Stimulated activated naive CD8-positive, alpha-beta T cell treated with anti-CD3 and anti-CD28 coated beads, Interleukin-15, Interleukin-2, amounts not matched to agents 100 ng/mL and 50 ng/mL, for 24 hours (primary cell): ENCODE results near the gene TSC2.

ENCODE experiments used
- H3K27ac Mint-ChIP-seq: one replicate; pipeline ENCODE4 v1.8.0; 2021; ENCODE audit warnings: mild to moderate bottlenecking, mixed read lengths
- H3K27me3 Mint-ChIP-seq: one replicate; pipeline ENCODE4 v1.8.0; 2021; ENCODE audit warnings: mixed read lengths
- H3K36me3 Mint-ChIP-seq: one replicate; pipeline ENCODE4 v1.8.0; 2021; ENCODE audit warnings: low read depth, mixed read lengths
- H3K4me1 Mint-ChIP-seq: one replicate; pipeline ENCODE4 v1.8.0; 2021; ENCODE audit warnings: low read depth, mixed read lengths
- H3K4me3 Mint-ChIP-seq: one replicate; pipeline ENCODE4 v1.8.0; 2021; ENCODE audit warnings: mild to moderate bottlenecking, mixed read lengths
- H3K9me3 Mint-ChIP-seq: one replicate; pipeline ENCODE4 v1.8.0; 2021; ENCODE audit warnings: mixed read lengths

The TSC2 gene

GRCh38 chr16:2077696-2078095, 29.9 kb downstream of the TSC2 start:
- no peak overlapping the region for H3K27ac Mint-ChIP-seq
- H3K9me3 Mint-ChIP-seq, result no peaks in the 10 kb centered on the region
- H3K4me3 Mint-ChIP-seq, result no peak overlapping the region
- H3K4me1 Mint-ChIP-seq, result no peaks in the 10 kb centered on the region
- H3K27me3 Mint-ChIP-seq, result no peaks in the 10 kb centered on the region
- H3K36me3 Mint-ChIP-seq, result peaks cover 10% of the 10 kb centered on the region

GRCh38 chr16:2078096-2078495, 30.3 kb downstream of the TSC2 start:
- no peaks in the 10 kb centered on the region for H3K4me1 Mint-ChIP-seq
- H3K27ac Mint-ChIP-seq, result no peak overlapping the region
- H3K27me3 Mint-ChIP-seq, result no peaks in the 10 kb centered on the region

GRCh38 chr16:2078691-2079090, 30.9 kb downstream of the TSC2 start:
- Mint-ChIP-seq H3K27ac (no peak overlapping the region), H3K4me3 (no peak overlapping the region), H3K4me1 (no peaks in the 10 kb centered on the region), H3K36me3 (peaks cover 10% of the 10 kb centered on the region), H3K9me3 (no peaks in the 10 kb centered on the region), H3K27me3 (no peaks in the 10 kb centered on the region)

More at GRCh38 chr16:2078096-2078495, 30.3 kb downstream of the TSC2 start:
- H3K4me3 Mint-ChIP-seq, result no peak overlapping the region
- peaks cover 10% of the 10 kb centered on the region for H3K36me3 Mint-ChIP-seq
- no peaks in the 10 kb centered on the region for H3K9me3 Mint-ChIP-seq

- H3K27ac Mint-ChIP-seq, result no peak overlapping the region
- no peaks in the 10 kb centered on the region for H3K9me3 Mint-ChIP-seq
Observed at GRCh38 chr16:2079311-2079800, 31.6 kb downstream of the TSC2 start.

GRCh38 chr16:2079991-2080390, 32.2 kb downstream of the TSC2 start:
- no peak overlapping the region for H3K4me3 Mint-ChIP-seq
- H3K27me3 Mint-ChIP-seq, result no peaks in the 10 kb centered on the region
- H3K4me1 Mint-ChIP-seq, result no peaks in the 10 kb centered on the region
- no peak overlapping the region for H3K27ac Mint-ChIP-seq
- H3K9me3 Mint-ChIP-seq, result no peaks in the 10 kb centered on the region
- H3K36me3 Mint-ChIP-seq, result peaks cover 5% of the 10 kb centered on the region

More at GRCh38 chr16:2079311-2079800, 31.6 kb downstream of the TSC2 start:
- Mint-ChIP-seq H3K4me3 (no peak overlapping the region), H3K36me3 (peaks cover 9% of the 10 kb centered on the region), H3K4me1 (no peaks in the 10 kb centered on the region), H3K27me3 (no peaks in the 10 kb centered on the region)

- Mint-ChIP-seq H3K27ac (no peak overlapping the region), H3K27me3 (no peaks in the 10 kb centered on the region), H3K4me3 (no peak overlapping the region), H3K4me1 (no peaks in the 10 kb centered on the region), H3K36me3 (peaks cover 5% of the 10 kb centered on the region), H3K9me3 (no peaks in the 10 kb centered on the region)
Observed at GRCh38 chr16:2081201-2082084, 33.7 kb downstream of the TSC2 start.

GRCh38 chr16:2082171-2082982, 34.6 kb downstream of the TSC2 start:
- Mint-ChIP-seq H3K9me3 (no peaks in the 10 kb centered on the region), H3K4me3 (no peak overlapping the region), H3K36me3 (no peaks in the 10 kb centered on the region), H3K4me1 (no peaks in the 10 kb centered on the region), H3K27me3 (no peaks in the 10 kb centered on the region), H3K27ac (no peak overlapping the region)

GRCh38 chr16:2082983-2083364, 35.2 kb downstream of the TSC2 start:
- no peak overlapping the region for H3K4me3 Mint-ChIP-seq
- no peaks in the 10 kb centered on the region for H3K36me3 Mint-ChIP-seq

GRCh38 chr16:2083409-2083808, 35.6 kb downstream of the TSC2 start:
- H3K4me3 Mint-ChIP-seq, result no peak overlapping the region
- H3K36me3 Mint-ChIP-seq, result no peaks in the 10 kb centered on the region
- no peaks in the 10 kb centered on the region for H3K9me3 Mint-ChIP-seq
- no peaks in the 10 kb centered on the region for H3K27me3 Mint-ChIP-seq
- no peak overlapping the region for H3K27ac Mint-ChIP-seq
- no peaks in the 10 kb centered on the region for H3K4me1 Mint-ChIP-seq

More at GRCh38 chr16:2082983-2083364, 35.2 kb downstream of the TSC2 start:
- H3K27ac Mint-ChIP-seq, result no peak overlapping the region
- no peaks in the 10 kb centered on the region for H3K27me3 Mint-ChIP-seq
- no peaks in the 10 kb centered on the region for H3K4me1 Mint-ChIP-seq
- H3K9me3 Mint-ChIP-seq, result no peaks in the 10 kb centered on the region

GRCh38 chr16:2083876-2084780, 36.3 kb downstream of the TSC2 start:
- no peak overlapping the region for H3K4me3 Mint-ChIP-seq
- peaks cover 3% of the 10 kb centered on the region for H3K36me3 Mint-ChIP-seq
- no peaks in the 10 kb centered on the region for H3K4me1 Mint-ChIP-seq
- no peaks in the 10 kb centered on the region for H3K9me3 Mint-ChIP-seq
- no peaks in the 10 kb centered on the region for H3K27me3 Mint-ChIP-seq
- no peak overlapping the region for H3K27ac Mint-ChIP-seq

GRCh38 chr16:2084895-2085625, 37.3 kb downstream of the TSC2 start:
- H3K4me3 Mint-ChIP-seq, result no peak overlapping the region
- no peaks in the 10 kb centered on the region for H3K9me3 Mint-ChIP-seq
- H3K27ac Mint-ChIP-seq, result no peak overlapping the region
- peaks cover 5% of the 10 kb centered on the region for H3K36me3 Mint-ChIP-seq
- no peaks in the 10 kb centered on the region for H3K4me1 Mint-ChIP-seq
- H3K27me3 Mint-ChIP-seq, result no peaks in the 10 kb centered on the region

- Mint-ChIP-seq H3K9me3 (no peaks in the 10 kb centered on the region), H3K27me3 (no peaks in the 10 kb centered on the region), H3K4me1 (no peaks in the 10 kb centered on the region), H3K4me3 (no peak overlapping the region), H3K27ac (no peak overlapping the region), H3K36me3 (peaks cover 5% of the 10 kb centered on the region)
Observed at GRCh38 chr16:2085669-2086068, 37.9 kb downstream of the TSC2 start.

- H3K27ac Mint-ChIP-seq, result no peak overlapping the region
Observed at GRCh38 chr16:2086106-2086742, 38.4 kb downstream of the TSC2 start.

More at GRCh38 chr16:2086106-2086742, 38.4 kb downstream of the TSC2 start:
- Mint-ChIP-seq H3K27me3 (no peaks in the 10 kb centered on the region), H3K9me3 (no peaks in the 10 kb centered on the region), H3K4me3 (no peak overlapping the region), H3K36me3 (peaks cover 5% of the 10 kb centered on the region), H3K4me1 (no peaks in the 10 kb centered on the region)
